C4-2B (cell line): ENCODE results near the gene ZNF346.

Experiments used
- ZFX ChIP-seq: fragments of 450-650 bp; IDR thresholded peaks from 2 replicates; pipeline ENCODE4 v1.6.1; 2017
- TF ChIP-seq, protein P1 (sequence below): fragments of 450-650 bp; conservative IDR thresholded peaks from 2 replicates; pipeline ENCODE4 v1.5.1; 2017; ENCODE audit warnings: mild to moderate bottlenecking

DNA sequence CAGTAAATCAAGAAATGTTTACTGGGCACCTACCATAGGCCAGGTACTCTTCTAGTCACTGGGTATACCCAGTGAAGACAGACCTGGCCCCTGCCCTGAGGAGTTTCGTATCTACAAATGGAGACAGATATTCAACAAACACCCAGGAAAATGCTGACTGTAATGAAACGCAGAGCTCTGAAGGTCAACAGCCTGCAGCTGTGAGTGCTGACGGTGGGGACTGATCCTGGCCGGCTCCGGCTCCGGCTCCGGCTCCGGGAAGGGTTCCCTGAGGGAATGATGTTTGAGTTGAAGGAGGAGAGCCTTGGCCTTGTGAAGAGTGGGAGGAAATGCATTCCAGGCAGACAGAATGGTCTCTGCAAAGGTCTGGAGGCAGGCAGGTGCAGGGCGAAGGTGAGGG, 87.3 kb downstream of the ZNF346 start:
- TF ChIP-seq, protein P1, sequence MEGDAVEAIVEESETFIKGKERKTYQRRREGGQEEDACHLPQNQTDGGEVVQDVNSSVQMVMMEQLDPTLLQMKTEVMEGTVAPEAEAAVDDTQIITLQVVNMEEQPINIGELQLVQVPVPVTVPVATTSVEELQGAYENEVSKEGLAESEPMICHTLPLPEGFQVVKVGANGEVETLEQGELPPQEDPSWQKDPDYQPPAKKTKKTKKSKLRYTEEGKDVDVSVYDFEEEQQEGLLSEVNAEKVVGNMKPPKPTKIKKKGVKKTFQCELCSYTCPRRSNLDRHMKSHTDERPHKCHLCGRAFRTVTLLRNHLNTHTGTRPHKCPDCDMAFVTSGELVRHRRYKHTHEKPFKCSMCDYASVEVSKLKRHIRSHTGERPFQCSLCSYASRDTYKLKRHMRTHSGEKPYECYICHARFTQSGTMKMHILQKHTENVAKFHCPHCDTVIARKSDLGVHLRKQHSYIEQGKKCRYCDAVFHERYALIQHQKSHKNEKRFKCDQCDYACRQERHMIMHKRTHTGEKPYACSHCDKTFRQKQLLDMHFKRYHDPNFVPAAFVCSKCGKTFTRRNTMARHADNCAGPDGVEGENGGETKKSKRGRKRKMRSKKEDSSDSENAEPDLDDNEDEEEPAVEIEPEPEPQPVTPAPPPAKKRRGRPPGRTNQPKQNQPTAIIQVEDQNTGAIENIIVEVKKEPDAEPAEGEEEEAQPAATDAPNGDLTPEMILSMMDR = no peak
- no peak for TF ChIP-seq ZFX
